NK-92 treated with Interleukin-12 subunit alpha and Interleukin-12 subunit beta, amount 100 ng/mL, for 24 hours (cell line): ENCODE data around the gene CAMK2N1.
"Not testable (repeated sequence)": the region's sequence is repeated elsewhere in the genome, so short reads cannot be mapped to it uniquely, and the experiment has no call there.

Experiments
- DNase-seq: peaks from one replicate; lab custom pipeline; 2025; lab: John Stamatoyannopoulos, UW

Gene CAMK2N1

GRCh38 chr1:20496725-20497383, 10.8 kb upstream of the CAMK2N1 start:
- DNase-seq: not testable (repeated sequence)

DNA sequence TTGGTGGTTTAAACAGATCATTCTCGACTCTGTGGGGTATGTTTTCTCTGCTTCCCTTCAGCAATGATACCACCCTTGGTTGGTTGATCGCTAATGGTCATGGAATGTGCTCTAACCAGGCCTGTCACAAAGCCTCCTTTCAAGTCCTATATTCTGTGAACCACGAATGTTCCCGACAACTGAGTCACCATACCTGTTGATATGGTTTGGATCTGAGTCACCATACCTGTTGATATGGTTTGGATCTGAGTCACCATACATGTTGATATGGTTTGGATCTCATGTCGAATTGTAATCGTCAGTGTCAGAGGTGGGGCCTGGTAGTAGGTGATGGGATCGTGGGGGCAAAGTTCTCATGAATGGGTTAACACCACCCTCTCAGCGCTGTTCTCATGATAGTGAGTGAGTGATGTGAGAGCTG, 10.2 kb upstream of the CAMK2N1 start:
- no peak for DNase-seq

DNA sequence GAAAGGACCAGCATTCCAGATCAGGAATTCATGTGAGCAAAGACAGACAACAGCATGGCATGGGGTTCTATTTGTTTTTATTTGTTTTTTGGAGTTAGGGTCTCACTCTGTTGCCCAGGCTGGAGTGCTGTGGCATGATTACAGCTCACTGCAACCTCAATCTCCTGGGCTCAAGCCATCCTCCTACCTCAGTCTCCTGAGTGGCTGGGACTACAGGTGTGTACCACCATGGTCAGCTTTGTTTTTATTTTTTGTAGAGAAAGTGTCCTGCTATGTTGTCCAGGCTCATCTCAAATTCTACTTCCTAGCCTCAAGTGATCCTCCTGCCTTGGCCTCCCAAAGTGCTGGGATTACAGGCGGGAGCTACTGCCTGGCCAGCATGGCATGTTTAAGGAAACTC, 9.7 kb upstream of the CAMK2N1 start:
- no peak for DNase-seq

GRCh38 chr1:20494609-20495311, 8.8 kb upstream of the CAMK2N1 start:
- no peak for DNase-seq

DNA sequence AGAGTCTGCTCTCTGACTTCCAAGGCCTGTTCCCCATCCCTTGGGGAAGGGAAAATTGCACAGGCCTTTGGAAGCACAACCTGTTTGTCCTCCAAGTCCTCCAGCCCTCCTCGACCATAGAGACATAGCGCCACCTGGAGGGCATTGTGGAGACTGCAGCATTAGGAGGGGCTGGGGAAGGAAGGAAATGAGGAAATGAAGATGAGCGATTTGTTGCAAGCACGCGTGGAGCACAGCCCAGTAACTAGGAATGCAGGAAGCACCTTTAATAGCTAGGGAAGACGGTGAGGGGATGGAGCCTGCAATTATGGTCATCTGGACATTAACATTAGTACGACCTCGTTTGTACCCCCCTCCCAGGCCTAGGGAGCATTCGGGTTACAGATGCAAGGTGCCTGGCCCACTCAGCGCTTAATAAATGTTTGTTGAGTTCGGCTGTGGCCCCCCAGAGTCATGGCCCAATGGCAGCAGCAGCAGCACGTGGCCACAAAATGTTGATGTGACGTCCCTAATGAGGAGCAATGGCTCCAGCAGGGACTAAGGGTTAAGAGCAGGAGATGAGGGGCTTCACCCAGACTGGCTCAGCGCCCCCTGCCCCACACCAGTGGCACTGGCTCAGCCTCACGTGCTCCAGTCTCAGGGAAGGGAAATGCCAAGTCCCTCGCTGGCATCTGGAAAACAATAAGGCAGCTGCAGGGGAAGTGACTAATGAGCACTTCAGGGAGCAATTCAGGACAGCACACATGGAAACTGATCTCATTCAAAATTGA, 8.0 kb upstream of the CAMK2N1 start:
- DNase-seq: peak; percentile 37

DNA sequence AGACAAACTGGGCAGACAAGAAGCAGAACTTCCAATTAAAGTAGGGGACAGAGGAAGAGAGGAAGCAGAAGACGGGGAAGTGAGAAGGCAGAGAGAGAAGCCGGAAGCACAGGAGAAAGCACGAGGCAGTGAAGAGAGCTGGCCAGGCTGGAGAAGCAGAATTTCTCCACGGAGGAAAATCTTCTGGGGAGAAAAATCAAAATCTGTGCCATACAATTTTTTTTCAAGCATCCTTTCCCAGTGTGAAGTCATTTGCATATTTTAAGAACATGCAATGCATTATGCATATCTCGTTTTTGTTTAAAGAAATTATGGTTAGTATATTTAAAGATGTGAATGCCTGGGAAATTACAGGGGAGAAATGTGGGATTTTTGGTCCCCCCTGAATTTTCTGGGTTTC, 7.3 kb upstream of the CAMK2N1 start:
- no peak for DNase-seq

DNA sequence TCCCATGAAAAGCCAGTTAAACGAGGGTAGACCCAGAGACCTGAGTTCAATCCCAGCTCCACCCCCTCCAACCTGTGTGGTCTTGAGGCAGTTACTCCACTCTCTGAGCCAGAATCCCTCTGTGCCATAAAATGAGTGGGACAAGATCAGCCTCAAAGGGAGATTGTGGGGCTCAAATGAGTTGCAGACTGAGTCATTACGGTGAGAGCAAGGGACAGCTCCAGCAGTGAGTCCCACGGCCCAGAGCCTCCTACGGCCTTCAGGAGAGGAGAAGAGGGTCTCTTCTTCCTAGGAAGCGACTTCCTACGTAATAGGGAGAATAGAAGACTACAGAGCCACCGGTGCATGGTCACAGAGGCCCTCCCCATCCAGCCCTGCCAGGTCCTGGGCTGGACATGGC, 6.7 kb upstream of the CAMK2N1 start:
- DNase-seq: no peak

- no peak for DNase-seq
Observed at GRCh38 chr1:20491866-20492265, 5.9 kb upstream of the CAMK2N1 start.

DNA sequence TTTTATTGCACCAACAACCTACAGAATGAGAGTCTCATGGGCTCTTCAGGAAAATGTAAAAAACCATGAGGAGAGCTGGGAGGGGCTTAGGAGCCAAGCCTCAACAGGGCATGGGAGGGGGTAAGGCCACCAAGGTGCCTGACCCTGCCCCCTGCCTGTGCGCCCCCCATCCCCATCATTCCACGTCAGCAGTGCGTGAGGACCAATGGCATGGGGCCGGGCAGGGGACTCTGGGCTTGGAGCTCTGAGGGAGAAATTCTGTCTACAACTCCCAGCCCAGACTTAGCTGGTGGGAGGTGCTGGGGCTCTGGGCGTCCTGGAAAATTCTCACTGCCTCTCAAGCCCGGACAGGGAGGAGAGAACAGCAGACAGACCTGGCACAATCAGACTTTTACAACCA, 5.2 kb upstream of the CAMK2N1 start:
- DNase-seq: no peak

DNA sequence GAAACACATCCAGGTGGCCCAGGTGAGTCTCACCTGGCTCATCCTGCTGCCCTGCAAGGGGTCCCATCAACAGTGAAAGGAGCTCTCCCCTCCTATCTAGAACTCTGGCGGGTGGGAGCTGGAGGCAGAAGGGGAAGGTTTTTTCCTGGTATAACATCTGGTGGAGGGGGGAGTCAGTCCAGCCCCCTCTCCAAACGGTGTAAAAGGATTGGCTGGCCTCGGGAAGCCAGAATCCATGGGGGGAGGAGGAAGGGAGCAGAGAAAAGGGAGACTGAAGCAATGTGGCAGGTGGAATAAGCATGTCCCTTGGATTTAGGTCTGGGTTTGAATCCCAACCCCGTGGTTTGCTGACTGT, 1.2 kb upstream of the CAMK2N1 start:
- DNase-seq: no peak

GRCh38 chr1:20486457-20487235, 636 bp upstream of the CAMK2N1 start:
- DNase-seq: no peak

- no peak for DNase-seq
Observed at GRCh38 chr1:20484519-20485462, 1.2 kb downstream of the CAMK2N1 start.

DNA sequence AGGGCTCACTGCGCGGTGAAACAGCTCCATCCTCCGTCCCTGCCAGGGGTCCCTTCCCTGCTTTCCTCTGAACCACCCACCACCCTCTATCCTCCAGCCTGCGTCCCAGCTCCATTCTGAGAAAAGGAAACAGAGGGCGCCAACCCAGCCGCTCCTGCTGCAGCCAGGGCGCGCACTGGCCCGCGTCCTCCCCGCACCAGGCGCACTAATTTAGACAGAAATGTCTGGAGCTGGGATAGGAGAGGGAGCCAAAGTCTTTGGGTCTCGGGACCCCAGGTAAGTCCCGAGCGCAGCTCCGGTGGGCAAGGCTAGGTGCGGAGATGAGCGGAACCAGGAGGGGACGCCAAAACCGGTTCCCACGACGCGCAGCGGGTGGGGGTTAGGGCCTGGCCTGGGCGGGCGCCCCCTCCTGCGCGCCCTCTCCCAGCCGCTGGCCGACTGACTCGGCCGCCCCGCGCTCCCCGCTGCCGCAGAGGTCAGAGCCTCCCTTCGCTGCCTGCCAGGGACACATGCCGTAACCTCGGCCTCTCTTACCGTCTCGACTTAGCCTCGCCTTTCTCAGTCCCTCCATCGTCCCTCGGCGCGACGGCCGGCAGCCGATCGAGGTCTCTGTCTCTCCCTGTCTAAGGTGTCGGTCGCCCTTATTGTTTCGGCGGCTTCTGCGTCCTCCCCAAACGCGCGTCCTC, 2.0 kb downstream of the CAMK2N1 start:
- DNase-seq: no peak

DNA sequence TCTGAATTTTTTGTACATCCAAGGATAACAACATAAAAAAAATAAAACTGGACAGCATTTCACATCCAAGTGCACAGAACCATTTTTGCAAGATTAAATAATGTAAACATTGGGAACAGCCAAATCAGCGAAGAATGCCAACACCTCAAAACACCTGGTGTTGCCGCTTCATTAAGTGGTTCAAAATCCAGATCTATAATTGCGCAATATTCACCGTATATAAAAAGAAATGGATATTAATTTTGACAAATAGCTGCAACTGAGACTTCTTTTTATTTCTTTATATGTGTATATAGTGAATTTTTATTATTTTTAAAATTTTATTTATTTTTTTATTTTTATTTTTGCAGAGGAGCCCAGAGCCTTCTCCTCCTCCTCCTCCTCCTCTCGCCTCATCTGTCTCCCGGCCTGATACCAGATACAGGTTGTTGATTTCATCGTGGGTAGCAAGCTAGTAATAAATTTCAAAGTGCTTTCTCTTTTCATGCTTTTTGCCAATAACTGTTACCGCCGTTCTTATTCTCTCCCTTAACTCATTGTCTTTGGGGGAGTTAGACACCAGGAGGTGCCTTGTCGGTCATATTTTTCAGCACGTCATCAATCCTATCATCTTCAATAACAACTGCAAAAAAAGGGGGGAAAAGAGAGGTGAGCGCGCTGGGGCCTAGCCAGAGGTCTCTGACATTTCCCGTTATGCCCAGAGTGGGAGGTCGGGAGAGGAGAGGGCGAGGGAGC, 2.7 kb downstream of the CAMK2N1 start:
- DNase-seq: no peak

GRCh38 chr1:20481643-20482498, 4.1 kb downstream of the CAMK2N1 start:
- DNase-seq: no peak

GRCh38 chr1:20480951-20481617, 4.9 kb downstream of the CAMK2N1 start:
- peak; percentile 62 for DNase-seq

- no peak for DNase-seq
Observed at GRCh38 chr1:20480243-20480944, 5.6 kb downstream of the CAMK2N1 start.

DNA sequence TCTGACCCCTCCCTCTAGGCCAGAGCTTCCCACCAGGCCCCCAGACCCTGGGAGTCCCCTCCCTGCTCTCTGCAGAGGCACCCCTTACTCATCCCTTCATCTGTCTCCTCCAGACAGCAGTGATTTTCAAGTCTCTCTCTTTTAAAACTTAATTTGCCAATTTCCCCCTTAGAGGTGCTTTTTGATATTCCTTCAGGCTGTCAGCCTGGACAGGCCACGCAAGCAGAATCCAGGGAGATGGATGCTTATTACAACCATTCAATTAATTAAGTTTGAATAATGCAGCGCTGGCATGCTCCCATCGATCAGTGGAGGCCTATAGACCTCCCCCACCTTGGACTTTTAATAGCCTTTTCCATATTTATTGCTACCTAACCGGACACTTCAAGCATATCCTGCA, 6.2 kb downstream of the CAMK2N1 start:
- no peak for DNase-seq
